Lower leg skin (tissue), 4 donors: ENCODE data around the gene ADAMTS9. TPM values are rescaled to one million over a fixed set of nuclear protein-coding genes. Genes with fewer than 3 reads are reported as not detected.

ENCODE experiments used
- DNase-seq, 2 donors: peaks; one replicate each; pipeline ENCODE4 v3.0.0-alpha.2; 2019; ENCODE audit warnings: low spot score in 2 of 2
- H3K4me3 ChIP-seq: fragments of 200-600 bp; sonication (generic); 2 replicates; pipeline ENCODE4 v1.5.1; 2017; ENCODE audit warnings: mild to moderate bottlenecking, low read depth; ENCODE audit not compliant: poor library complexity, severe bottlenecking
- CTCF ChIP-seq, 3 donors: fragments of 450-650 bp; IDR thresholded peaks; one replicate each; pipeline ENCODE4 v1.5.1; 2016; ENCODE audit warnings: antibody characterized with exemption in 3 of 3, mild to moderate bottlenecking in 3 of 3, moderate library complexity in 2 of 3
- POLR2A ChIP-seq, 2 donors: fragments of 450-650 bp; IDR thresholded peaks; one replicate each; pipeline ENCODE4 v1.6.1; 2016 to 2017; ENCODE audit warnings: antibody characterized with exemption in 2 of 2, mild to moderate bottlenecking in 1 of 2, moderate library complexity in 1 of 2
- WGBS, 2 donors: methylation state at CpG; one replicate each; pipeline ENCODE4 v1.1.5; 2018; 5-methylcytosine and 5-hydroxymethylcytosine counted together
- intact Hi-C: fragments of 100-400 bp; cut with DNase I; formaldehyde crosslinking; loops from one replicate; pipeline ENCODE4 v1.15.0; 2023; ENCODE audit warnings: low total_unique reads
- total RNA-seq, 4 donors: library from RNA; depleted of rRNA; stranded (reverse); fragments of >200 nt; gene quantifications; one replicate each; pipeline ENCODE4 v1.1.0, GENCODE V29; 2016

Gene ADAMTS9
- total RNA-seq, 4 donors from 2014 or later, result 2.2 to 15.9 (median 8.2) TPM

GRCh38 chr3:64483467-64483866 lies 204.3 kb downstream of the ADAMTS9 start:
- 87 to 90% methylated on average over 2 of the region's 2 CpGs for WGBS, 2 donors
- TF ChIP-seq CTCF (IDR thresholded peaks at IDR 0.05), result no peak
- no peak for TF ChIP-seq POLR2A (IDR thresholded peaks at IDR 0.05)
- no peak overlapping the region for H3K4me3 ChIP-seq
- no peak for DNase-seq
- intact Hi-C loops, result loop anchor here (10.0 kb wide), 2 partner anchors 79 to 459 kb away; partner anchors contain the start of gene PSMD6

DNA sequence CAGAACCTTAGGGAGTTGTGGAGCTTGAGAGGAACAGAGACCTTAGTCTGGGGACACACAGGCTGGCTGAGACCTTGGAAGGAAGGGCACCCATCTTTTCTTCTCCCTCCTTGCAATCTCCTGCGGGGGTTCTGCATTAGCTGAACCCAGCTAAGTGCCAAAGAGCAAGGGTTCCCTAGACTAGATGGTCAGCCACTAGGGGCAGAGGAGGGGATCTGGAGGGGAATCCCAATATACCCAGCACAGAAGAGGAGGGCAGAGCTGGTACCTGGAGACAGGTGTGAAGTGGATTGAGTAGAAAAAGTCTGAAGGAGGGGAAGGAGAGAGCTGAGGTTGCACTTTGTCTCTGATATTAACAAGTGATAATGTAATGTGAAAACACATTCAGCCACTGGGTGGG lies 212.8 kb downstream of the ADAMTS9 start:
- no peak for DNase-seq
- intact Hi-C loops, result no loop called here
- no peak overlapping the region for H3K4me3 ChIP-seq
- 88 to 92% methylated on average over 1 of the region's 1 CpG for WGBS, 2 donors
- TF ChIP-seq POLR2A (IDR thresholded peaks at IDR 0.05) (no peak), CTCF (IDR thresholded peaks at IDR 0.05) (no peak)

GRCh38 chr3:64473466-64473865 lies 214.3 kb downstream of the ADAMTS9 start:
- 90 to 91% methylated on average over 1 of the region's 1 CpG for WGBS, 2 donors
- TF ChIP-seq CTCF (IDR thresholded peaks at IDR 0.05) (no peak), POLR2A (IDR thresholded peaks at IDR 0.05) (no peak)
- intact Hi-C loops, result no loop called here
- H3K4me3 ChIP-seq, result no peak overlapping the region
- no peak for DNase-seq

DNA sequence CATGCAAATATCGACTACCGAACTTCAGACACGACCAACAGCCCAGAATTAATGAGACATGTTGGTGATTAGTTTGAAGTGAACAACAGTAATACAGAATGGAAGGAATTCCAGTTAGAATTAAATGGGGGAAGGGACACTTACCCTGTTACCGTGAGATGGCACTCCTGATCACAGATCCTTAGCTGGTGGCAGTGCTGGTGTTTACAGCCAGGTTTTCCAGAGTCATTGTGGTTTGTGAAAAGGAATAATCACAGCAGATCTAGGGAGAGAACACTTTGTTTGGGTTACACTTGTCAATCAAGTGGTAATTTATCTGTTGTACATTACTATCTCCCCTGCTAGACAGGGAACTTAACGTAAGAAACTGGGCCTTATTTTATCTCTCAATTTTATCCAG lies 217.4 kb downstream of the ADAMTS9 start:
- intact Hi-C loops, result no loop called here
- 83 to 88% methylated on average over 5 of the region's 5 CpGs for WGBS, 2 donors
- no peak for TF ChIP-seq CTCF (IDR thresholded peaks at IDR 0.05)
- no peak for TF ChIP-seq POLR2A (IDR thresholded peaks at IDR 0.05)

DNA sequence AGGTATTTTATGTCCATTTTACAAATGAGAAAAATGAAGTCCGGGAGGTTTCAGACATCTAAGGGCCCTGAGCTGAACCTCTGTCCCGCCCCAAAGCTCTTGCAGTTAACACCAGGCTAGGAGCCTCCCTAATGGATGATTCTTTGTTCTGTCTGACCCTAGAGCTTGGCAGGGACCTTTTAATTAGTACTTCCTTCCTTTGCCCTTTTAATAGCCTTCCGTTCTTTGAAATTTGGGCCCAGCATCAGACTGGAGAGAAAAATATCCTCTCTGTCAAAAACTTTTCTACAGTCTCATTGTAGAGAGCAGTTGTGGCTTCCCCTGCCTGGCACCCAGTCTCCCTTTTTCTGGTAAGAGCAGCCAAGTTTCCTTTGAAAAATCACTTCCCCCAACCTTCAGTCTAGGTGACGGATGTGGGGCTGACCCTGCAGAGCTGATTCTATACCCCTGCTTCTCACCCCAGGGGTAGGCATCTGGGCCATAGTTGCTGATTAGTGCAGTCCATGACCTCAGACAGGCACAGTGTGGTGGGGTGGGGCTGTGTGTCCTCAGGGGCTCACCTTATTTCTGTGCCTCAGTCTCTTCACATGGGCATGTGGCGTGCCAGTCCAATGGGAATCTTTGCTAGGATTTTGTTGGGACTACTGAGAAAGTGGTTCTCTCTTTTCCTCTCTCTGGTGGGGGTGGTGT lies 220.4 kb downstream of the ADAMTS9 start:
- H3K4me3 ChIP-seq, result no peak overlapping the region
- 70 to 71% methylated on average over 5 of the region's 5 CpGs for WGBS, 2 donors
- no peak for DNase-seq
- intact Hi-C loops, result no loop called here
- TF ChIP-seq CTCF (IDR thresholded peaks at IDR 0.05), result no peak
- TF ChIP-seq POLR2A (IDR thresholded peaks at IDR 0.05), result no peak

More for the DNA sequence above, 217.4 kb downstream of the ADAMTS9 start:
- H3K4me3 ChIP-seq, result no peak overlapping the region
- no peak for DNase-seq
